Placental epithelial cell (primary cell): Measurements from ENCODE around the gene VWA5B2. TPM values are rescaled to one million over a fixed set of nuclear protein-coding genes. Genes with fewer than 3 reads are reported as not detected.

Source experiments
- small RNA-seq: library from RNA; depleted of rRNA; stranded (forward); fragments of <200 nt; gene quantifications from one replicate; pipeline ENCODE3, GENCODE V24; 2012
- total RNA-seq: library from RNA; depleted of rRNA; stranded (reverse); fragments of >200 nt; gene quantifications from 2 replicates; pipeline ENCODE4 v1.2.3, GENCODE V29; 2012

Gene VWA5B2
- 0.11 TPM in 1 of 2 replicates, not detected in the other for total RNA-seq

DNA sequence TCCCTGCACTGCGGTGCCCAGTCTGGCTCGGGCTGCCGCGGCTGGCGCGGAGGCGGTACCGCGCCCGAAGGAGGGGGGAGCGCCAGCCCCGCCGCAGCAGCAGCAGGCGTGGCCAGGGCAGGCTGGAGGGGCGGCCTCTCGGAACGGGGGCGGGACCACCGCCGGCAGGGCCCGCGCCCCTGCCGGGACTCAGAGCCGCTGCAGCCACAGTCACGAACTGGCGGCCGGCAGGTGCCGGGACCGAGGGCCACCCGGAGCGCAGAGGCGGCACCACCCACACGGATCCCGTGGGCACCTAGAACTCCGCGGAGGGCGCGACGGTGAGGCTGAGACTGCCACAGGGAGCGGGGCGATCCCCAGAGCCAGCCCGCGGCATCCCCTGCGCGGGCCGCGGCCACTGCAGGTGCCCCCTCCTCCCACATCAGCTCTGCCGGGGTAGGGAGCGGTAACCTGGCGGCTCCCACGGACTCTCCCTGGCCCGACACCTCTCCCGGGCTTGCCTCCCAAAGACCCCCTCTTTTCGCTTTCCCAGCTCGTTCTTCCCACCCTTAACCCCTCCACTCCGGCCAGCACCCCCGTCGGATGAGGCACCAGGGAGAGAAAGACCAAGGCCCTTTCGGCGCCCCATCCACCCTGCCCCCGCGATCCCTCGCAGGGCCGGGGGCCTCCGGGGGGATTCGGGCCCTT, at the start of gene VWA5B2:
TSS of gene VWA5B2 (plus strand) at position 192 of the 687 bp plus-strand sequence. CDS start 944 bp downstream, outside the sequence.

DNA sequence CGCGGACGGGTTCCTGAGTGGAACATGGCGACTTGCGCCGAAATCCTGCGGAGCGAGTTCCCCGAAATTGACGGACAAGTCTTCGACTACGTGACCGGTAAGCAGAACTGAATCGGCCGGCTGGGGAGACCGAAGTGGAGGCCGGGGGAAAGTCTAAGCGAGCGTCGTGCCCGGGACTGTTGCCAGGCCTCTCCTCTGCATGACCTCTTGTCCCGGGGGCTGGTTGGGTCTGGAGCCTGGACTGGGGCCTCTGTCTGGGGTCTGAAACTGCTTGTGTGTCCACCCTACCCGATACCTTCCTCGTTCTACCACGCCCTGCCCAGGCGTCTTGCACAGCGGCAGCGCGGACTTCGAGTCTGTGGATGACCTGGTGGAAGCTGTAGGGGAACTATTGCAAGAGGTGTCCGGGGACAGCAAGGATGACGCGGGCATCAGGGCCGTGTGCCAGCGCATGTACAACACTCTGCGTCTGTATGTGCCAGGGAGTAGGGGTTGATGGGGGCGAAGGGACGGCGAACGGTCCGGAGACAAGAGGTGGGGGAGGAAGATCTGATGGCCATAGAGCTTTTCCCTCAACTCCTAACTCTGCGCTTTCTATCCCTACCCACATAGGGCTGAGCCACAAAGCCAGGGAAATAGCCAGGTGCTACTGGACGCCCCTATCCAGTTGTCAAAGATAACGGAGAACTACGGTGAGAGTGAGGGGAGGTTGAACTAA, 43.0 kb upstream of the VWA5B2 start, which contains the start of gene ABCF3:
TSS of gene ABCF3 (plus strand) at position 16 of the 718 bp plus-strand sequence. CDS start at position 25, 9 bp downstream.

GRCh38 chr3:184248454-184249411, 19.3 kb downstream of the VWA5B2 start, which contains the start of gene ALG3:
Gene ALG3 (minus strand): TSS chr3:184248962. CDS start chr3:184248940, 22 bp downstream.

DNA sequence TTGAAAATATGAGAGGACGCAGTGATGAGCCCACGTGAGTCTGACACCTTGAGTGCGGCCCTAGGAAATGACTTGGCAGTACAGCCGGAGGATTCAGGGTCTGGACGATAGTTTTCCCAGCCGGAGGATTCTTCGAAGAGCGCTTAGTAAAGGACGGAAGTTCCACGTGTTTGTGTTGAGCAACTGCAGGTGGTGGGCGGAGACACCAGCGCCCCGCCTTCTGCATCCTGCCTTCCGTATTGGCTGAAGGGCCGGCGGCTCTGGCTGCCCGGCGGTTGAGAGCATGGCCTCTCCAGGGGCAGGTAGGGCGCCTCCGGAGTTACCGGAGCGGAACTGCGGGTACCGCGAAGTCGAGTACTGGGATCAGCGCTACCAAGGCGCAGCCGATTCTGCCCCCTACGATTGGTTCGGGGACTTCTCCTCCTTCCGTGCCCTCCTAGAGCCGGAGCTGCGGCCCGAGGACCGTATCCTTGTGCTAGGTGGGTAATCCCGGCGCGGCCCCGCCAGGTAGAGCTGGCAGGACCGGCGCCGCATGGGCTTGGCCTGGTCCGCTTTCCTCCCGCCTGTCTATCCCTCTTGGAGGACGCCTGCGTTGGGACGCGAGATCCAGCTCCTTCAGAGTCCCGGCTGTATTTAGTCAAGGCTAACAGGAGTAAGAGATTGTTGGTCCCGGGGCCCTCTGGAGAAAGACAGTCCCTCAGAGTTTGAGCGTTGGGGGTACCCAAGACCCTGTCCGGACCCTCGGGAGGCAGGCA, 20.2 kb downstream of the VWA5B2 start, which contains the start of gene EEF1AKMT4:
TSS of gene EEF1AKMT4 (plus strand) at position 261 of the 755 bp plus-strand sequence. CDS start at position 284, 23 bp downstream.

GRCh38 chr3:184261270-184261853, 32.0 kb downstream of the VWA5B2 start, which contains the start of gene CAMK2N2:
Gene CAMK2N2 (minus strand): TSS chr3:184261553. CDS start chr3:184261285, 268 bp downstream.

DNA sequence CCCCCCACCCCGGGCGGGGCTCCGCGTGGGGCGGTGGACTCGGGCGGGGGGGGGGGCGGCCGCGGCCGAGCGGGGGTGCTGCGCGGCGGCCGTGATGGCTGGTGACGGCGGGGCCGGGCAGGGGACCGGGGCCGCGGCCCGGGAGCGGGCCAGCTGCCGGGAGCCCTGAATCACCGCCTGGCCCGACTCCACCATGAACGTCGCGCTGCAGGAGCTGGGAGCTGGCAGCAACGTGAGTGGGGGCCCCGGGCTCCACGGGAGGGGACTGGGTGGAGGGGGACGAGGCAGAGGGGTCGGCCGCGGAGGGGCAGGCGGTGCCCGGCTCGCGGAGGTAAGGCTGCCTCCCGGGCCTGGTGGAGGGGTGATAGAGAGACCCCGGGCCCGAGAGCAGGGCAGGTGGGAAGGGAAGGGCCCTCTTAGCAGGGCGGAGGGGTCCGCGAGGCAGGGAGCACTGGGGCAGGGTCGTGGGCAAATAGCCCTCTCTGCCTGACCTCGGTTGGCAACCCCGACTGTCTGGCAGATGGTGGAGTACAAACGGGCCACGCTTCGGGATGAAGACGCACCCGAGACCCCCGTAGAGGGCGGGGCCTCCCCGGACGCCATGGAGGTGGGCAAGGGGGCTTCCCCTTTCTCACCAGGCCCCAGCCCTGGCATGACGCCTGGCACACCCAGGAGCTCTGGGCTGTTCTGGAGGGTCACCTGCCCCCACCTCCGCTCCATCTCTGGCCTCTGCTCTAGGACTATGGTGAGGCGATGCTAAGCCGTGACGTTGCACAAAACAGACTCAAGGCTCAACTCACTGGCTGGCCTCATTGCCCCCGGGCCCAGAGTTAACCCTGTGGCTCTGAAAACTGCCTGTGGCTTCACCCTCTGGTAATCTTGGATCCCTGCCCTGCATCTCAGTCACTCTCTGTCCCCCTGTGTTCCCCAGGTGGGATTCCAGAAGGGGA, 46.9 kb downstream of the VWA5B2 start, which contains the start of gene ECE2:
TSS of gene ECE2 (plus strand) at position 62 of the 950 bp plus-strand sequence. CDS start at position 194, 132 bp downstream.

Small RNAs within 50 kb of the gene (small RNA-seq; reads per million reads assigned to genes)
- not detected for gene MIR1224

Other genes with a start within 250 kb of the VWA5B2 start
- 8.6 and 10.7 TPM in 2 replicates for gene ABCC5, start 211.7 kb upstream of the VWA5B2 start, total RNA-seq
- not detected in 2 replicates for gene HTR3D, start 197.8 kb upstream of the VWA5B2 start, total RNA-seq
- not detected in 2 replicates for gene HTR3C, start 176.5 kb upstream of the VWA5B2 start, total RNA-seq
- gene HTR3E, start 132.5 kb upstream of the VWA5B2 start, total RNA-seq = not detected in 2 replicates
- gene EIF2B5, start 94.2 kb upstream of the VWA5B2 start, total RNA-seq = 29.1 and 37.8 TPM in 2 replicates
- gene DVL3, start 74.2 kb upstream of the VWA5B2 start, total RNA-seq = 54.2 and 67.8 TPM in 2 replicates
- 258 and 487 TPM in 2 replicates for gene AP2M1, start 54.7 kb upstream of the VWA5B2 start, total RNA-seq
- gene ABCF3, start 43.4 kb upstream of the VWA5B2 start, total RNA-seq = 58.9 and 69.1 TPM in 2 replicates
- 29.1 and 46.0 TPM in 2 replicates for gene ALG3, start 19.4 kb downstream of the VWA5B2 start, total RNA-seq
- 10.4 and 10.6 TPM in 2 replicates for gene EEF1AKMT4, start 20.1 kb downstream of the VWA5B2 start, total RNA-seq
- 0.39 TPM in 1 of 2 replicates, not detected in the other for gene CAMK2N2, start 32.0 kb downstream of the VWA5B2 start, total RNA-seq
- not detected in 2 replicates for gene ECE2, start 46.4 kb downstream of the VWA5B2 start, total RNA-seq
- 208 and 513 TPM in 2 replicates for gene PSMD2, start 69.7 kb downstream of the VWA5B2 start, total RNA-seq
- 280 and 405 TPM in 2 replicates for gene EIF4G1, start 85.0 kb downstream of the VWA5B2 start, total RNA-seq
- 11.4 and 20.4 TPM in 2 replicates for gene FAM131A, start 108.0 kb downstream of the VWA5B2 start, total RNA-seq
- 5.6 and 10.2 TPM in 2 replicates for gene CLCN2, start 132.0 kb downstream of the VWA5B2 start, total RNA-seq
- gene POLR2H, start 132.1 kb downstream of the VWA5B2 start, total RNA-seq = 39.3 and 56.6 TPM in 2 replicates
- not detected in 2 replicates for gene THPO, start 148.6 kb downstream of the VWA5B2 start, total RNA-seq
- under 0.01 TPM in 1 of 2 replicates, not detected in the other for gene CHRD, start 150.5 kb downstream of the VWA5B2 start, total RNA-seq